GM21825 (cell line): ENCODE results near the gene PA2G4.
"Not testable (repeated sequence)": the region's sequence is repeated elsewhere in the genome, so short reads cannot be mapped to it uniquely, and the experiment has no call there.

Experiments used
- ATAC-seq: cut with Tn5 transposase; IDR thresholded peaks from one replicate; pipeline ENCODE4 v1.9.1; 2021; ENCODE audit warnings: mild to moderate bottlenecking, moderate library complexity; ENCODE audit not compliant: unreplicated experiment

Gene PA2G4

GRCh38 chr12:56152756-56153677, 48.7 kb downstream of the PA2G4 start:
- no peak for ATAC-seq

GRCh38 chr12:56153678-56154065, 49.3 kb downstream of the PA2G4 start:
- no peak for ATAC-seq

- no peak for ATAC-seq
These were observed 50.0 kb downstream of the PA2G4 start for GRCh38 chr12:56154246-56154771.

DNA sequence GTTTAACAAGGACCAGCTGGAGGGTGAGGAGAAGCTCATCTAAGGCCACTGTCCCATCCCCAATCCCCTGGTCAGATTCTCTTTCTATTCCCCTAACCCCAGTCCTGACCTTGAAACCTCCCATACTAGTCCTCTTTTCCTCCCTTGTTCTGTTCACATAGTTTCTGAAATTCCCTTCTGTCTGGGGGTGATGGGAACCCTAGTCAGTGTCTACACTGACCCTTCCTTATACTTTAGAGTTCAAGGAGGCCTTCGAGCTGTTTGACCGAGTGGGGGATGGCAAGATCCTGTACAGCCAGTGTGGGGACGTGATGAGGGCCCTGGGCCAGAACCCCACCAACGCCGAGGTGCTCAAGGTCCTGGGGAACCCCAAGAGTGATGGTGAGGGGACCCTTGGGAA, 50.5 kb downstream of the PA2G4 start:
- no peak for ATAC-seq

DNA sequence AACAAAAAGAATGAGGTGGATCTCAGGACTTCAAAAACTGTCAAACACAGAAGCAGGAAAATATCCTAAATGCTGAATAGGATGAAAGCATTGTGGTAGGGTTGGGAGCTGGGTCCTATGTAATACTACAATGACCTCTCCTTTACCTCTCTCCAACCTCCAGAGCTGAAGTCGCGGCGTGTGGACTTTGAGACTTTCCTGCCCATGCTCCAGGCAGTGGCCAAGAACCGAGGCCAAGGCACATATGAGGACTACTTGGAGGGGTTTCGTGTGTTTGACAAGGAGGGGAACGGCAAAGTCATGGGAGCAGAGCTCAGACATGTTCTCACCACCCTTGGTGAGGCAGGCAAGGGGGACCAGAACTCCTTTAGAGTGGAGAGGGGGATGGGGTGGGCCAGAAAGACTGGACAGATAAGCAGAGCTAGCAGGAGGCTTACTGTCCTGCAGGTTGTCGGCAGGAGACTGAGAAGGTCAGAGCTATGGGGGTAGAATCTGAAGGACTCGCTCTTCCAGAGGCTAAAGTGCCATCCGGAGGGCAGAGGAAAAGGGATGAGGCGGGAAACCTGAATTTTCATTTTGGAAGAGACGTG, 51.0 kb downstream of the PA2G4 start:
- ATAC-seq, result no peak

DNA sequence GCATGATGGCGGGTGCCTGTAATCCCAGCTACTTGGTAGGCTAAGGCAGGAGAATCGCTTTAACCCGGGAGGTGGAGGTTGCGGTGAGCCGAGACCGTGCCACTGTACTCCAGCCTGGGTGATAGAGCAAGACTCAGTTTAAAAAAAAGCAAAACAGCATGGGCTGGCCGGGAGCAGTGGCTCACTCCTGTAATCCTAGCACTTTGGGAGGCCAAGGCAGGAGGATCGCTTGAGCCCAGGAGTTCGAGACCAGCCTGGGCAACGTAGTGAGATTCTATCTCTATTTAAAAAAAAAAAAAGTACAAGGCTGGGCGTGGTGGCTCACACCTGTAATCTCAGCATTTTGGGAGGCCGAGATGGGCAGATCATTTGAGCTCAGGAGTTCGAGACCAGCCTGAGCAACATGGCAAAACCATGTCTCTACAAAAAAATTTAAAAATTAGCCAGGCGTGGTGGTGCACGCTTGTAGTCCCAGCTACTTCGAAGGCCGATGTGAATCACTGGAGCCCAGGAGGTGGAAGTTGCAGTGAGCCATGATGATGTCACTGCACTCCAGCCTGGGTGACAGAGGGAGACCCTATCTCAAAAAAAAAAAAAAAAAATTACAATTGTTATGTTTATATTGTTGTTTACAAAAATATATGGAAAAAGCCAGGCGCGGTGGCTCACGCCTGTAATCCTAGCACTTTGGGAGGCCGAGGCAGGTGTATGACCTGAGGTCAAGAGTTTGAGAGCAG, 52.3 kb downstream of the PA2G4 start:
- ATAC-seq, result not testable (repeated sequence)

GRCh38 chr12:56157201-56158028, 53.1 kb downstream of the PA2G4 start:
- ATAC-seq, result peak; percentile 28

DNA sequence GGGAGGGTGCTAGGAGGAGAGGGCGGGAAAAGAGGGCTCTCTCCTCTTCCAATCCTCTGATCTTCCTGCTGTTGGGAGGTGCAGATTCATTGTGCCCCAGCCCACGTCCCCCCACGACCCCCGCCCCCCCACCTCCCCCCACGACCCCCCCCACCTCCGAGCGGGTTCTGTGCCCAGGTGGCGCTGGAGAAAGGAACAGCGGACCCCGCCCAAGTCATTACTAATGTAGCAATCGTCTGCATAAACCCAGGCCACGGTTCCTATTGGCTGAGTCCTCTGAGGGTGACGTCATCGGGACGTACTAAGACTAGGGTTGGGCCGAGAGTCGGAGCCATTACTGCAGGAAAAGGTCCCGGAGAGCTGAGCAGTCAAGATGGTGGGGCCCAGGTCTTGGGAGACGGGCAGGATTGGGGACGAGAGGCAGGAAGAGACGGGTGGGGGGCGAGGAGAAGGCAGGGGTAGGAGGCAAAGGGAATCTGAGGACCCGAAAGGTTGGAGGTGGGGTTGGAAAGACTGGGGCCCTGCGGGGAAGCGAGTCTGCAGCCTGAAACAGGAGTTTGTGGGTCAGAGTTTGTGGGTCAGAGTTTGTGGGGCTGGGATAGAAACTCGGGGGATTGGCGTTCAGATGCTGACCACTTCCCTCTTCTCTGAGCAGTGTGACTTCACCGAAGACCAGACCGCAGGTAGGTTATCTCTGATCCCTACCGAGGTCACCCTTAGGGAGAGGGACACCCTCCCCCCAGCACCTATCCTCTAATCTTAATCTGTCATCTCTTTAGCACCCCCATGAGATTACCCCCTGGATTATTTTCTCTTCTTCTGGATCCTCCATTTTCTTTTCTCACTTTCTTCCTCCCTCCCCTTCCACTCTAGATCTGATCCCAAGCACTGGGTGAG, 53.9 kb downstream of the PA2G4 start, which contains the start of gene MYL6:
Gene MYL6 (plus strand): TSS at position 331 of the 897 bp plus-strand sequence. CDS start 43 bp downstream, at position 374.
- peak; percentile 74 for ATAC-seq

GRCh38 chr12:56158926-56159461, 54.6 kb downstream of the PA2G4 start:
- no peak for ATAC-seq

- no peak for ATAC-seq
These were observed 55.3 kb downstream of the PA2G4 start for GRCh38 chr12:56159482-56160192.

- no peak for ATAC-seq
These were observed 55.9 kb downstream of the PA2G4 start for GRCh38 chr12:56160193-56160763.

DNA sequence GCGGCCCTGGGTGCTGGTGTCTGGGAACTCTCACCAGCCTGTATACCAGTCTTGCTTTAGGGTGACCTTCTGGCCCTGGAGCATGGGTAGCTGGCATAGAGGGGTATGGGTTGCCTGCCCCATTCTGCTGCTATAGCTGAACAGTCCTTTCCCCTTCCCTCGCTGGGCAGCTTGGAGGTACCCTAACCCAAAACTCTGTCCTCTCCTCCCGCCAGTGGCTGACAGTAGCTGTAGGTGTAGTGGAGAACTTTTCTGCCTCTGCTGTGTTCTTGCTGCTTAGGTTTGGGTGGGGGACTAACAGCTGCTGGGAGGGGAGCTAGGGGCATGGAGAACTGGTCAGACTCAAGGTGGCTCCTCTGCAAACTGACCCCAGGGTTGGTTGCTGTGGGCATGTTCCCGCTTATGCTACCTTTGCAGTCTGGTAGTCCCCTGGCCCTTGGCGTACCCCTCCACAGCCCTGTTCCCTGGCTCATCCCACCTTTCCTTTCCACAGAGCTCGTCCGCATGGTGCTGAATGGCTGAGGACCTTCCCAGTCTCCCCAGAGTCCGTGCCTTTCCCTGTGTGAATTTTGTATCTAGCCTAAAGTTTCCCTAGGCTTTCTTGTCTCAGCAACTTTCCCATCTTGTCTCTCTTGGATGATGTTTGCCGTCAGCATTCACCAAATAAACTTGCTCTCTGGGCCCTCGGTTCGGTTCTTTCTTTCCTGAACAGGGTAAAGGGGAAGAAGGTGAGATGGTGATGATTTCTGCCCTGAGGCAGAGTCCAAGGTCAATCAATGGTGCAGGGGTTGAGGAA, 56.7 kb downstream of the PA2G4 start:
- no peak for ATAC-seq

- ATAC-seq, result no peak
These were observed 57.5 kb downstream of the PA2G4 start for GRCh38 chr12:56161690-56162351.

DNA sequence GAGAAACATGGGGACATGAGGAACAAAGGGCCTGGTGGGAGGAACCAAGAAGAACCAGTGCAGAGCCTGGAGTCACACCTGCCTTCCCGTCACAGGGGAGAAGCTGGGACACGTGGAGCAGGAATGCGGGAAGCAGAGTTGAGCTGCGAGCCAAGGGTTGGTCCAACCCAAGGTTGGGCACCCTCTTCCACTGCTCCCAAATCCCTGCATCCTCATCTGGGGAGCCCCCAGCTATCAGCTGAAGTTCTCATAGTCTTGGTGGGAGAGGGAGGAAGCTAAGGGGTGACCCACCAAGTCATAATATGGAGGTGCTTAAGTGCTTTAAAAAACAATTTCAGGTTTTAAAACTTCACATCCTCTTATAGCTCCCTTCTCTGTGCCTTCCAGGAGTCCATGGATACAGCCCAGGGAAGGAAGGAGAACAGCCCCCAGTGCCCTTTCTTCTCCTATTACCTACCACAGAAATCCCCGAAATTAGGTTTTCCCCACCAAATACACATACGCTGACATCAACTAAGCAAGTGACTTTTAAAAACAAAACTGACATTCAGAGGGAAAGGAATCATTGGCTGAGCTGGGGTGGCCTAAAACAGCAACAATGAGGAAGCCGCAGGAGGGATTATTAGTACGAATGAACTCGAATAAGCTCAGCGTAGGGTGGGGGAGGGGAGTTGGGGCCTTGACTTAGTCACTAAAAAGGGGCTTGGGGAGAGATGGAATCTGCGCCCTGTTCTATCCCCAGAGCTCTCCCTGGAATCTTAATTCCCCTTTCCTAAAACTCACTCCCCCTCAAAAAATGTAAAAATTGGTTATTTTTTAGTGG, 58.3 kb downstream of the PA2G4 start:
- no peak for ATAC-seq
